ENCODE measurements around the gene SLC4A3. TPM values are rescaled to one million over a fixed set of nuclear protein-coding genes. Genes with fewer than 3 reads are reported as not detected.

The SLC4A3 gene
- total RNA-seq, 2 donors from 2014 or later, result 13.4 to 20.2 TPM

DNA sequence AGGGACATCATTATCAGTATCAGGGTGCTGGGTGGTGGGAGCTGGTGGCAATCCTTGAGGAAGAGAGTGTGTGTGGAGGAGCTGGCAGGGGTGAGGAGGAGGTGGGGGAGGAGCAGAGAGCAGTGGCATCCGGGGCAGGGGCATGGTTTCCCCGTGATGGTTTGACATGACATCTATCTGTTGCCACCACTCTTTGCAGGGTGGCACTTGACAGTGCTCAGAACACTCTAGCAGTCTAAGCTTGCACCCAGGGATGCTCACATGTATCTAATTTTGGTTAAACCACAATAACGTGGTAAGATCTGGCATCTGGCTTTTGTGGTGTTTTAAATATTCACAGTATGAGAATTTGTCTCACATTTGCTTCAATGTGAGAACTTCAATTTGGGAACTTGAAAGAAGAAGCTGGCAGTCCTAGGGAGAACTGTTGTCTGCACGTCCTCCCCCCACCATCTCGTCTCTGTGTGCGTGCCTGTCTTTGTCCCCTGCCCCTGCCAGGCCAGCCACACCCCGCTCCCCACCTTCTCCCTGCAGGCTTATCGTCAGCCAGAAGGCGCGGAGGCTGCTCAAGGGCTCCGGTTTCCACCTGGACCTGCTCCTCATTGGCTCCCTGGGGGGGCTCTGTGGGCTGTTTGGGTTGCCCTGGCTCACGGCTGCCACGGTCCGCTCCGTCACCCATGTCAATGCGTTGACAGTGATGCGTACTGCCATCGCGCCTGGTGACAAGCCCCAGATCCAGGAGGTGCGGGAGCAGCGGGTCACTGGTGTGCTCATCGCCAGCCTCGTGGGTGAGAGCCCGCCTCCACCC lies 11.7 kb downstream of the SLC4A3 start:
- H3K9me3 ChIP-seq (ENCODE audit: control insufficient read depth, low read length), result no peaks in the 10 kb centered on the region
- TF ChIP-seq CTCF (conservative IDR thresholded peaks at IDR 0.05), result no peak
- no peak overlapping the region for H3K9ac ChIP-seq (ENCODE audit: extremely low read depth, low read length, poor library complexity, severe bottlenecking)
- H3K36me3 ChIP-seq (ENCODE audit: control insufficient read depth, insufficient read depth, low read length), result no peaks in the 10 kb centered on the region
- H3K4me3 ChIP-seq (ENCODE audit: low read length), result no peak overlapping the region
- no peaks in the 10 kb centered on the region for H3K4me1 ChIP-seq (ENCODE audit: control insufficient read depth, insufficient read depth, low read length)
- H3K27me3 Mint-ChIP-seq (ENCODE audit: insufficient read depth), result peaks cover 5% of the 10 kb centered on the region
- H3K27ac Mint-ChIP-seq, result no peak overlapping the region
- 93 to 96% methylated on average over 13 to 24 of the region's 24 CpGs for WGBS, 2 experiments (ENCODE audit: insufficient coverage in 1 of 2, insufficient read length in 1 of 2)
- no peak overlapping the region for H3K27ac ChIP-seq (ENCODE audit: low read depth, low read length)
- peaks cover 10% of the 10 kb centered on the region for H3K27me3 ChIP-seq (ENCODE audit: control insufficient read depth, insufficient read depth, low read length, poor library complexity, severe bottlenecking)
- peak; percentile 29 for DNase-seq
- no peak overlapping the region for H3K4me3 Mint-ChIP-seq
- peaks cover 3% of the 10 kb centered on the region for H3K4me1 Mint-ChIP-seq
- H3K9me3 Mint-ChIP-seq, result no peaks in the 10 kb centered on the region
- H3K36me3 Mint-ChIP-seq (ENCODE audit: low read depth), result peaks cover 7% of the 10 kb centered on the region

GRCh38 chr2:219641390-219642068 lies 14.1 kb downstream of the SLC4A3 start:
- no peak for TF ChIP-seq CTCF (conservative IDR thresholded peaks at IDR 0.05)
- no peak overlapping the region for H3K4me3 Mint-ChIP-seq
- H3K27me3 Mint-ChIP-seq (ENCODE audit: insufficient read depth), result peaks cover 5% of the 10 kb centered on the region
- peaks cover 13% of the 10 kb centered on the region for H3K4me1 Mint-ChIP-seq
- Histone ChIP-seq H3K9me3 (ENCODE audit: control insufficient read depth, low read length) (no peaks in the 10 kb centered on the region), H3K27me3 (ENCODE audit: control insufficient read depth, insufficient read depth, low read length, poor library complexity, severe bottlenecking) (peaks cover 10% of the 10 kb centered on the region), H3K4me1 (ENCODE audit: control insufficient read depth, insufficient read depth, low read length) (peaks cover 6% of the 10 kb centered on the region), H3K36me3 (ENCODE audit: control insufficient read depth, insufficient read depth, low read length) (no peaks in the 10 kb centered on the region), H3K4me3 (ENCODE audit: low read length) (no peak overlapping the region), H3K27ac (ENCODE audit: low read depth, low read length) (no peak overlapping the region), H3K9ac (ENCODE audit: extremely low read depth, low read length, poor library complexity, severe bottlenecking) (no peak overlapping the region)
- 90 to 93% methylated on average over 4 to 7 of the region's 7 CpGs for WGBS, 2 experiments (ENCODE audit: insufficient coverage in 1 of 2, insufficient read length in 1 of 2)
- H3K9me3 Mint-ChIP-seq, result no peaks in the 10 kb centered on the region
- peaks cover 7% of the 10 kb centered on the region for H3K36me3 Mint-ChIP-seq (ENCODE audit: low read depth)
- no peak overlapping the region for H3K27ac Mint-ChIP-seq
- peak; percentile 40 for DNase-seq

DNA sequence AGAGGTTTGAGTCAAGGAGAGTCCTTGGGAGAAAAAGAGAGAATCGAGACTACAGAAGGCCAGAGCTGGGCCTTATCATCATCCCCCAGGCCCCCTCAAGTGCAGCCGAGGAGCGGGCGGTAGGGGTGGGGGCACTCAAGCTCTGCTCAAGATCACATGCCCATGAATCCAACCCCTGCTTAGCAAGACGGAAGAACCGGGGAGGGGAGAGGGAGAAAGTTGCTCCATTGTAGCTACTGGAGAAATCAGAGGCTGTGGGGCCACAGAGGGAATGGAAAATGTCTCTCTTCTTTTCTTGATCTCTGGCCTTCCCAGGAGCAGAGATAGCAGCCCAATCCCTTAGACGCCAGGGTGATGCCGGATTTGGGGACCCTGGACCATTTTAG lies 14.6 kb downstream of the SLC4A3 start:
- Mint-ChIP-seq H3K36me3 (ENCODE audit: low read depth) (peaks cover 7% of the 10 kb centered on the region), H3K27me3 (ENCODE audit: insufficient read depth) (peaks cover 5% of the 10 kb centered on the region), H3K4me3 (no peak overlapping the region), H3K27ac (peak overlapping the region; percentile 72), H3K4me1 (peaks cover 13% of the 10 kb centered on the region), H3K9me3 (no peaks in the 10 kb centered on the region)
- Histone ChIP-seq H3K27me3 (ENCODE audit: control insufficient read depth, insufficient read depth, low read length, poor library complexity, severe bottlenecking) (peaks cover 10% of the 10 kb centered on the region), H3K4me3 (ENCODE audit: low read length) (no peak overlapping the region), H3K4me1 (ENCODE audit: control insufficient read depth, insufficient read depth, low read length) (peaks cover 6% of the 10 kb centered on the region), H3K36me3 (ENCODE audit: control insufficient read depth, insufficient read depth, low read length) (no peaks in the 10 kb centered on the region), H3K9ac (ENCODE audit: extremely low read depth, low read length, poor library complexity, severe bottlenecking) (no peak overlapping the region), H3K9me3 (ENCODE audit: control insufficient read depth, low read length) (no peaks in the 10 kb centered on the region), H3K27ac (ENCODE audit: low read depth, low read length) (no peak overlapping the region)
- TF ChIP-seq CTCF (conservative IDR thresholded peaks at IDR 0.05), result no peak
- DNase-seq, result no peak
- 91 to 93% methylated on average over 6 to 8 of the region's 8 CpGs for WGBS, 2 experiments (ENCODE audit: insufficient coverage in 1 of 2, insufficient read length in 1 of 2)

All from endodermal cell (in vitro differentiated cells).